ENCODE measurements around the gene ZFAND5. TPM values are rescaled to one million over a fixed set of nuclear protein-coding genes. Genes with fewer than 3 reads are reported as not detected.

The ZFAND5 gene
- total RNA-seq, 1 donor from 2014 or later: 218 TPM

DNA sequence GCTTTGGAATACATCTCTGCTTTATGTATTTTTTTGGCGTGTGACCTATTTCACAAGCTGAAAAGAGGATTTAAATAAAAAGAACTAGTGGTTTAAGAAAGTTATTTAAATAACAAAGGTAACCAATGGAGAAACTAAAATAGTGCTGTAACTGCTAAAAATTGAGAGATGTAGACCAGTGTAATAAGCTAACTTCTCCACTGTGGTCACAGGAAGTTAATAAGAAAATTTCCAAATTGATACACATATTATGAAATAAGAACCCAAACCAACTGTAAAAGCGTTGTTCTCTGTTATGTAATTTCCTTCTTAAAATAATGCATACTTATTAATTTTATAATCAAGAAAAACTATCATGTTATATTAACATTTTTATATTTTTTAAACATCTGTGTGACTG is 29.1 kb upstream of the ZFAND5 start:
- TF ChIP-seq, protein P1, sequence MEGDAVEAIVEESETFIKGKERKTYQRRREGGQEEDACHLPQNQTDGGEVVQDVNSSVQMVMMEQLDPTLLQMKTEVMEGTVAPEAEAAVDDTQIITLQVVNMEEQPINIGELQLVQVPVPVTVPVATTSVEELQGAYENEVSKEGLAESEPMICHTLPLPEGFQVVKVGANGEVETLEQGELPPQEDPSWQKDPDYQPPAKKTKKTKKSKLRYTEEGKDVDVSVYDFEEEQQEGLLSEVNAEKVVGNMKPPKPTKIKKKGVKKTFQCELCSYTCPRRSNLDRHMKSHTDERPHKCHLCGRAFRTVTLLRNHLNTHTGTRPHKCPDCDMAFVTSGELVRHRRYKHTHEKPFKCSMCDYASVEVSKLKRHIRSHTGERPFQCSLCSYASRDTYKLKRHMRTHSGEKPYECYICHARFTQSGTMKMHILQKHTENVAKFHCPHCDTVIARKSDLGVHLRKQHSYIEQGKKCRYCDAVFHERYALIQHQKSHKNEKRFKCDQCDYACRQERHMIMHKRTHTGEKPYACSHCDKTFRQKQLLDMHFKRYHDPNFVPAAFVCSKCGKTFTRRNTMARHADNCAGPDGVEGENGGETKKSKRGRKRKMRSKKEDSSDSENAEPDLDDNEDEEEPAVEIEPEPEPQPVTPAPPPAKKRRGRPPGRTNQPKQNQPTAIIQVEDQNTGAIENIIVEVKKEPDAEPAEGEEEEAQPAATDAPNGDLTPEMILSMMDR (IDR thresholded peaks at IDR 0.05; ENCODE audit: partially characterized antibody, unreplicated experiment): no peak
- Mint-ChIP-seq H3K27ac (ENCODE audit: unreplicated experiment) (no peak overlapping the region), H3K9me3 (ENCODE audit: unreplicated experiment) (no peaks in the 10 kb centered on the region), H3K4me1 (ENCODE audit: low read depth, unreplicated experiment) (no peaks in the 10 kb centered on the region), H3K36me3 (ENCODE audit: unreplicated experiment) (no peaks in the 10 kb centered on the region), H3K27me3 (ENCODE audit: unreplicated experiment) (no peaks in the 10 kb centered on the region), H3K4me3 (ENCODE audit: unreplicated experiment) (no peak overlapping the region)
- DNase-seq: no peak

DNA sequence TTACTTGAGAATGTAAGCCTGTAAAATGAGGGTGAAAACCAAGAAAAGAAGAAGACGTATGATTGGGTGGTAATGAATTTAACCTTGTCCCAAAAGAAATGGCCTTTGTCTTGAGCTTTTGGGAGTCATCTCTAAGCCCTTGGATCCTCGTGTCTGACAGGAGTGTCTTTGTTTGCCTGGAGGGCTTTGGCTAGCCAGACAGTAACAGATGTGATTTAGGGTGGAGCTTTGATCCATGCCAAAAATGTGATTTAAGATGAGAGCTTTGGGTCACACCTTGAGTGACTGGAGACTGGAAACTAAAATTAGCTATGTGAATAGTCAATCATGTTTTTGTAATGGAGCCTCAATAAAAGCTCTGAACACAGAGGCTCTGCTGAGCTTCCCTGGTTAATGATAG is 25.9 kb upstream of the ZFAND5 start:
- H3K27me3 Mint-ChIP-seq (ENCODE audit: unreplicated experiment): no peaks in the 10 kb centered on the region
- H3K4me3 Mint-ChIP-seq (ENCODE audit: unreplicated experiment): no peak overlapping the region
- no peak overlapping the region for H3K27ac Mint-ChIP-seq (ENCODE audit: unreplicated experiment)
- no peaks in the 10 kb centered on the region for H3K9me3 Mint-ChIP-seq (ENCODE audit: unreplicated experiment)
- H3K4me1 Mint-ChIP-seq (ENCODE audit: low read depth, unreplicated experiment): no peaks in the 10 kb centered on the region
- DNase-seq: no peak
- no peaks in the 10 kb centered on the region for H3K36me3 Mint-ChIP-seq (ENCODE audit: unreplicated experiment)
- TF ChIP-seq, protein P1 (IDR thresholded peaks at IDR 0.05; ENCODE audit: partially characterized antibody, unreplicated experiment): no peak

DNA sequence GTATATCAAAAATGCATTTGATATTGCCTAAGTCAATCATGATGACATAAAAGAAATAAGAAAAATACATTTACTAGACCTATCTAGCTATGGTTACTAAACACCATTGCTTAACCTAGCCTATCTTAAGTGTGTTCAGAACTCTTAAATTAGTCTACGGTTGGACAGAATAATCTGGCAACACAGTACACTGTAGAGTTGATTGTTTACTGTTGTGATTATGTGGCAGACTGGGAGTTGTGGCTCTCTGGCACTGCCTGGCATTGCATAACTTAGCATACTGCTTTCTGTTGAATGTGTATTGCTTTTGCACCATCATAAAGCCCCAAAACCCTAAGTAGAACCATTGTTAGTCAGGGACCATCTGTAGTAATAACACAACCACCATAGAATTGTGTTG is 21.2 kb upstream of the ZFAND5 start:
- DNase-seq: no peak
- Mint-ChIP-seq H3K4me1 (ENCODE audit: low read depth, unreplicated experiment) (peaks cover 19% of the 10 kb centered on the region), H3K4me3 (ENCODE audit: unreplicated experiment) (no peak overlapping the region), H3K36me3 (ENCODE audit: unreplicated experiment) (no peaks in the 10 kb centered on the region), H3K27ac (ENCODE audit: unreplicated experiment) (no peak overlapping the region), H3K27me3 (ENCODE audit: unreplicated experiment) (peaks cover 3% of the 10 kb centered on the region), H3K9me3 (ENCODE audit: unreplicated experiment) (peaks cover 4% of the 10 kb centered on the region)
- TF ChIP-seq, protein P1 (IDR thresholded peaks at IDR 0.05; ENCODE audit: partially characterized antibody, unreplicated experiment): no peak

DNA sequence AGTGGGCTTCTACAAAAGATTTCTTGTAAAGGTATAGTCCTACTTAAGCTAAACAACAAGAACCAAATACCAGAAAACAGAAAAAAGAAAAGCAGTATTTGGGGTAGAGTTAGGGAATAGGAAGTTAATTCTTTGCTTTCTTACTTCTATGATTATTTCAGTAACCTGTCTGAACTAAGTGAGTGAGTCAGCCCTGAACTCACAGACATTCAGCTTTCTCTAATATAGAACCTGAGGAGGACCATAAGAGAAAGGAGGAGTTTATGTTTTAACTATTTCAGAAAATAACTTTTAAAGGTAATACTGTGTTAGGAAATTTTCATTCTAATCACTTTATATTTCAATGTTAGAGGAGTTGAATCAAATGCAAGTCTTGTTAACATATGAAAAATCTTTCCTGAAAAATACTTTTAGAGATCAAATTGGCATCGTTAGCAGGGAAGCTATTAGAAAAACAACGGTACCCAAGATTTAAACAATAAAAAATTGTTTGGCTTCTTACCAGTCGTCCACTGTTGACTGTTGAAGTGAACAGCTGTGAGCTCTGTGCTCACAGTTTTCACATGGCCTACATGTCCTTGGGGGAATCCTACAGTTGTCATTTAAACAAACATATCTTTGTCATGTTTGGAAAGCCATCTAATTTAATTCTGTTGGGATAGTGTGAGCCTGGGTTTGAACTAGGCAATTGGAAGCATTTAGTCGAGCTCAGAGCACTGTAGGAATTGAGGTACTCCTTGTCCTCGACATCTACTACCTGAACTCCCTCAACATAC is 19.9 kb upstream of the ZFAND5 start:
- Mint-ChIP-seq H3K9me3 (ENCODE audit: unreplicated experiment) (peaks cover 4% of the 10 kb centered on the region), H3K27me3 (ENCODE audit: unreplicated experiment) (peaks cover 3% of the 10 kb centered on the region), H3K27ac (ENCODE audit: unreplicated experiment) (no peak overlapping the region), H3K36me3 (ENCODE audit: unreplicated experiment) (no peaks in the 10 kb centered on the region), H3K4me3 (ENCODE audit: unreplicated experiment) (no peak overlapping the region), H3K4me1 (ENCODE audit: low read depth, unreplicated experiment) (peaks cover 21% of the 10 kb centered on the region)
- TF ChIP-seq, protein P1 (IDR thresholded peaks at IDR 0.05; ENCODE audit: partially characterized antibody, unreplicated experiment): no peak
- DNase-seq: no peak

DNA sequence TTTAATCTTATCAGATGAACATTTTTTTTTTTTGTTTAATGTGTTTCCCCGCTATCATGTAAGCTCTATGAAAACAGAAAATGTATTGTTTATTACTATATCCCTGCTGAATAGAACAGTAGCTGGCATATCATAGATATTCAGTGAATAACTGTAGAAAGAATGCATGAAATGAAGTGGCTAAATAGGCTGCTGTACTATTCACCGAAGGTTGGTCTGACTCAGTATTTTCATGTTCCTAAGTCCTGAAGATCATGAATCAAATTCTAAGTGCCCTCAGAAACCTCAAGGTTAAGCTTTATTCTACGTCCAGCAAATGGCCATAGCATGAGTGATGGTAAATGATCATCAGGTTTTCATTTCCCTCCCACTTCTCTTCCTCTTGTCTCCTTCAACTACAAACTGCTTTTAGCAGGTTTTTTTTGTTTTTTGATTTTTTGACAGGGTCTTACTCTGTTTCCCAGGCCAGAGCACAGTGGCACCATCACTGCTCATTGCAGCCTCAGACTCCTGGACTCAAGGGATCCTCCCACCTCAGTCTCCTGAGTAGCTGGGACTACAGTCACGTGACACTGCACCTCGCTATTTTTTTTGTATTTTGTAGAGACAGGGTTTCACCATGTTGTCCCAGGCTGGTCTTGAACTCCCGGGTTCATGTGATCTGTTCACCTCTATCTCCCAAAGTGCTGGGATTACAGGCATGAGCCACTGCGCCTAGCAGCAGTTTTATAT is 19.1 kb upstream of the ZFAND5 start:
- no peak overlapping the region for H3K4me3 Mint-ChIP-seq (ENCODE audit: unreplicated experiment)
- TF ChIP-seq, protein P1 (IDR thresholded peaks at IDR 0.05; ENCODE audit: partially characterized antibody, unreplicated experiment): no peak
- no peak overlapping the region for H3K27ac Mint-ChIP-seq (ENCODE audit: unreplicated experiment)
- DNase-seq: no peak
- no peaks in the 10 kb centered on the region for H3K36me3 Mint-ChIP-seq (ENCODE audit: unreplicated experiment)
- H3K4me1 Mint-ChIP-seq (ENCODE audit: low read depth, unreplicated experiment): peaks cover 21% of the 10 kb centered on the region
- H3K27me3 Mint-ChIP-seq (ENCODE audit: unreplicated experiment): peaks cover 3% of the 10 kb centered on the region
- peaks cover 4% of the 10 kb centered on the region for H3K9me3 Mint-ChIP-seq (ENCODE audit: unreplicated experiment)
